HepG2 (cell line): ENCODE measurements around the gene CABLES2. TPM values are rescaled to one million over a fixed set of nuclear protein-coding genes. Genes with fewer than 3 reads are reported as not detected.

Experiments used
- AFF4 ChIP-seq: sonication (generic); formaldehyde crosslinking; IDR thresholded peaks from 2 replicates; pipeline ENCODE4 v1.4.0; 2020; ENCODE audit warnings: missing genetic modification reagents
- IRX3 ChIP-seq: sonication (generic); formaldehyde crosslinking; IDR thresholded peaks from 2 replicates; pipeline ENCODE4 v1.8.1; 2023; ENCODE audit warnings: mild to moderate bottlenecking, low read depth, missing genetic modification reagents, borderline replicate concordance
- ISX ChIP-seq: sonication (generic); formaldehyde crosslinking; conservative IDR thresholded peaks from 2 replicates; pipeline ENCODE4 v1.5.0; 2020; ENCODE audit warnings: missing genetic modification reagents
- MED13 ChIP-seq: sonication (generic); formaldehyde crosslinking; IDR thresholded peaks from 2 replicates; pipeline ENCODE4 v1.5.0; 2020; ENCODE audit warnings: missing genetic modification reagents
- MNT ChIP-seq: fragments of 450-650 bp; IDR thresholded peaks from 2 replicates; pipeline ENCODE4 v1.6.1; 2016
- NONO ChIP-seq, 2 experiments: fragments of 450-650 bp in 1 of 2; sonication (generic) in 1 of 2; formaldehyde crosslinking in 1 of 2; IDR thresholded peaks in 1 of 2; conservative IDR thresholded peaks in 1 of 2; 2 replicates each; pipeline versions ENCODE4 v1.6.1 to v1.8.0; 2017 to 2022; ENCODE audit warnings: mild to moderate bottlenecking in 1 of 2, missing genetic modification reagents in 1 of 2, moderate library complexity in 1 of 2
- PREB ChIP-seq: sonication (generic); formaldehyde crosslinking; IDR thresholded peaks from 2 replicates; pipeline ENCODE4 v1.4.0; 2020; ENCODE audit warnings: missing genetic modification reagents
- ZMAT3 ChIP-seq: sonication (generic); formaldehyde crosslinking; conservative IDR thresholded peaks from 2 replicates; pipeline ENCODE4 v1.7.0; 2021; ENCODE audit warnings: missing genetic modification reagents
- ZNF263 ChIP-seq: sonication (generic); formaldehyde crosslinking; IDR thresholded peaks from 2 replicates; pipeline ENCODE4 v1.4.0; 2020; ENCODE audit warnings: missing genetic modification reagents
- ZNF576 ChIP-seq: sonication (generic); formaldehyde crosslinking; IDR thresholded peaks from 2 replicates; pipeline ENCODE4 v1.4.0; 2020; ENCODE audit warnings: mild to moderate bottlenecking, missing genetic modification reagents
- ZNF615 ChIP-seq: sonication (generic); formaldehyde crosslinking; IDR thresholded peaks from 2 replicates; pipeline ENCODE4 v1.5.0; 2020; ENCODE audit warnings: mild to moderate bottlenecking, missing genetic modification reagents, borderline replicate concordance
- ZNF749 ChIP-seq: sonication (generic); formaldehyde crosslinking; IDR thresholded peaks from 2 replicates; pipeline ENCODE4 v1.8.0; 2022; ENCODE audit warnings: mild to moderate bottlenecking, missing genetic modification reagents, moderate library complexity, borderline replicate concordance
- polyA plus RNA-seq, 8 experiments: library from polyadenylated mRNA; depleted of rRNA in 3 of 8; stranded (reverse) in 7 of 8; unstranded in 1 of 8; fragments of >200 nt; fragmentation: Illumina TruSeq in 4 of 8; extraction: Trizol in 4 of 8; gene quantifications; 2 replicates each; pipeline versions ENCODE4 v1.2.1 to v1.2.3, GENCODE V29; 2011 to 2016; ENCODE audit warnings: low read depth in 4 of 8, missing spikeins in 1 of 8, mixed read lengths in 1 of 8; ENCODE audit not compliant: insufficient read depth in 1 of 8
- total RNA-seq, 5 experiments: library from RNA; depleted of rRNA; stranded (reverse); fragments of >200 nt; fragmentation: Illumina TruSeq; extraction: Trizol; gene quantifications; 2 replicates each; pipeline ENCODE4 v1.2.3, GENCODE V29; 2016; ENCODE audit warnings: low read depth in 1 of 5

The CABLES2 gene
- total and polyA plus RNA-seq, 2 of the 13 experiments (the other 11 are each of a cell fraction or from before 2014, with no cell fraction given): 5.2 to 9.7 TPM

- TF ChIP-seq AFF4 (CRISPR knock-in tag) (no peak), MED13 (CRISPR knock-in tag) (no peak), ZMAT3 (CRISPR knock-in tag) (no peak), ZNF263 (CRISPR knock-in tag) (peak; percentile 64), MNT (peak; percentile 98), PREB (no peak), NONO (IDR thresholded peaks at IDR 0.05) (no peak), NONO (CRISPR knock-in tag; conservative IDR thresholded peaks at IDR 0.05) (no peak), ISX (CRISPR knock-in tag) (no peak), ZNF749 (CRISPR knock-in tag) (no peak), ZNF576 (no peak), ZNF615 (no peak), IRX3 (CRISPR knock-in tag) (no peak)
Observed at GRCh38 chr20:62428396-62429295, 21.6 kb upstream of the CABLES2 start (continued).
